GM23248 (cell line): ENCODE measurements around the gene TTLL4. TPM values are rescaled to one million over a fixed set of nuclear protein-coding genes. Genes with fewer than 3 reads are reported as not detected.
"Not testable (repeated sequence)": the region's sequence is repeated elsewhere in the genome, so short reads cannot be mapped to it uniquely, and the experiment has no call there.

Experiments
- DNase-seq: peaks from one replicate; pipeline ENCODE4 v3.0.0-alpha.2; 2015
- H2AFZ ChIP-seq: fragments of 200-600 bp; sonication (generic); 2 replicates; pipeline ENCODE4 v1.6.1; 2016; ENCODE audit warnings: antibody characterized with exemption
- H3F3A ChIP-seq: fragments of 200-600 bp; sonication (generic); 2 replicates; pipeline ENCODE4 v1.6.1; 2016; ENCODE audit warnings: mild to moderate bottlenecking, antibody characterized with exemption, mixed run types; ENCODE audit not compliant: insufficient read depth
- H3K27ac ChIP-seq: fragments of 200-600 bp; sonication (generic); 2 replicates; pipeline ENCODE4 v1.5.1; 2016; ENCODE audit warnings: mild to moderate bottlenecking
- H3K27me3 ChIP-seq: fragments of 200-600 bp; sonication (generic); replicated peaks from 2 replicates; pipeline ENCODE4 v1.6.1; 2016; ENCODE audit warnings: mild to moderate bottlenecking; ENCODE audit not compliant: insufficient read depth
- H3K36me3 ChIP-seq: fragments of 200-600 bp; sonication (generic); 2 replicates; pipeline ENCODE4 v1.6.1; 2016; ENCODE audit warnings: low read depth, mild to moderate bottlenecking
- H3K4me1 ChIP-seq: fragments of 200-600 bp; sonication (generic); 2 replicates; pipeline ENCODE4 v1.6.1; 2016; ENCODE audit warnings: mild to moderate bottlenecking; ENCODE audit not compliant: insufficient read depth
- H3K4me2 ChIP-seq: fragments of 200-600 bp; sonication (generic); one replicate; pipeline ENCODE4 v1.6.1; 2016; ENCODE audit warnings: mild to moderate bottlenecking; ENCODE audit not compliant: unreplicated experiment
- H3K4me3 ChIP-seq: fragments of 200-600 bp; sonication (generic); 2 replicates; pipeline ENCODE4 v1.5.1; 2016; ENCODE audit warnings: mild to moderate bottlenecking
- H3K79me2 ChIP-seq: fragments of 200-600 bp; sonication (generic); 2 replicates; pipeline ENCODE4 v1.6.1; 2016; ENCODE audit warnings: mild to moderate bottlenecking; ENCODE audit not compliant: insufficient read depth
- H3K9ac ChIP-seq: fragments of 200-600 bp; sonication (generic); 2 replicates; pipeline ENCODE4 v1.6.1; 2016; ENCODE audit warnings: mild to moderate bottlenecking
- H3K9me2 ChIP-seq: fragments of 200-600 bp; sonication (generic); 2 replicates; pipeline ENCODE4 v1.6.1; 2016; ENCODE audit warnings: mixed run types, mild to moderate bottlenecking, moderate library complexity; ENCODE audit not compliant: insufficient read depth
- H3K9me3 ChIP-seq: fragments of 200-600 bp; sonication (generic); one replicate; pipeline ENCODE4 v1.6.1; 2017; ENCODE audit warnings: low read depth
- H4K20me1 ChIP-seq: fragments of 200-600 bp; sonication (generic); 2 replicates; pipeline ENCODE4 v1.6.0; 2016; ENCODE audit not compliant: insufficient read depth
- EZH2 ChIP-seq: fragments of 200-600 bp; sonication (generic); IDR thresholded peaks from 2 replicates; pipeline ENCODE4 v1.6.1; 2018; ENCODE audit warnings: antibody characterized with exemption, mild to moderate bottlenecking; ENCODE audit not compliant: insufficient read depth, poor library complexity, severe bottlenecking
- EZH2phosphoT487 ChIP-seq: fragments of 200-600 bp; sonication (generic); IDR thresholded peaks from 2 replicates; pipeline ENCODE4 v1.6.1; 2018; ENCODE audit warnings: antibody characterized with exemption, moderate library complexity, mild to moderate bottlenecking, low read depth; ENCODE audit not compliant: insufficient read depth
- WGBS, 2 experiments: methylation state at CpG; one replicate each; pipeline ENCODE4 v1.1.6; 2015 to 2017; ENCODE audit warnings: low lambda C conversion rate in 2 of 2, low coverage in 1 of 2; ENCODE audit errors: missing lambda C conversion rate in 2 of 2; 5-methylcytosine and 5-hydroxymethylcytosine counted together
- in situ Hi-C: fragments of 300-500 bp; cut with MboI; formaldehyde crosslinking; loops from 2 replicates; pipeline ENCODE4 v1.15.0; 2020
- polyA plus RNA-seq: library from polyadenylated mRNA; unstranded; fragments of >200 nt; fragmentation: Nextera tagmentation; extraction: Ambion mirVana; gene quantifications from 2 replicates; pipeline ENCODE4 v1.2.1, GENCODE V29; 2016
- total RNA-seq: library from RNA; depleted of rRNA; stranded (reverse); fragments of >200 nt; shearing (Covaris generic); gene quantifications from 2 replicates; pipeline ENCODE4 v1.2.3, GENCODE V29; 2014

Gene TTLL4
- total and polyA plus RNA-seq, 2 experiments from 2014 or later, result 5.5 to 7.7 TPM

- Histone ChIP-seq H3F3A (no peaks in the 10 kb centered on the region), H3K9ac (no peak overlapping the region), H3K79me2 (no peaks in the 10 kb centered on the region), H2AFZ (no peak overlapping the region), H3K9me3 (no peaks in the 10 kb centered on the region), H3K36me3 (peaks cover 13% of the 10 kb centered on the region; the same call in 1 of the 2 replicates), H3K27ac (no peak overlapping the region), H3K27me3 (no peaks in the 10 kb centered on the region), H3K4me2 (no peak overlapping the region), H4K20me1 (no peaks in the 10 kb centered on the region), H3K4me1 (no peaks in the 10 kb centered on the region), H3K4me3 (no peak overlapping the region), H3K9me2 (no peaks in the 10 kb centered on the region)
- WGBS, 2 experiments, result 61 to 65% methylated on average over 4 of the region's 4 CpGs
- in situ Hi-C loops, result no loop called here
- no peak for TF ChIP-seq EZH2
- TF ChIP-seq EZH2phosphoT487, result no peak
- peak; percentile 54 for DNase-seq
Observed at GRCh38 chr2:218679119-218679518, 31.5 kb upstream of the TTLL4 start.

GRCh38 chr2:218680061-218680460 is 30.6 kb upstream of the TTLL4 start:
- no peak for DNase-seq
- no peaks in the 10 kb centered on the region for H3K79me2 ChIP-seq
- H3K27ac ChIP-seq, result no peak overlapping the region
- no peaks in the 10 kb centered on the region for H4K20me1 ChIP-seq
- H3K4me2 ChIP-seq, result no peak overlapping the region
- WGBS, 2 experiments, result 78% methylated on average over 3 of the region's 3 CpGs
- H3K27me3 ChIP-seq, result no peaks in the 10 kb centered on the region
- H3K9me2 ChIP-seq, result no peaks in the 10 kb centered on the region
- no peaks in the 10 kb centered on the region for H3K9me3 ChIP-seq
- H3K36me3 ChIP-seq, result peaks cover 13% of the 10 kb centered on the region; the same call in 1 of the 2 replicates
- H3F3A ChIP-seq, result no peaks in the 10 kb centered on the region
- in situ Hi-C loops, result no loop called here
- H3K4me3 ChIP-seq, result no peak overlapping the region
- H3K9ac ChIP-seq, result no peak overlapping the region
- no peak for TF ChIP-seq EZH2phosphoT487
- no peak for TF ChIP-seq EZH2
- no peak overlapping the region for H2AFZ ChIP-seq
- no peaks in the 10 kb centered on the region for H3K4me1 ChIP-seq

- Histone ChIP-seq H3K4me1 (peaks cover 12% of the 10 kb centered on the region), H3F3A (peaks cover 34% of the 10 kb centered on the region), H3K36me3 (peaks cover 22% of the 10 kb centered on the region; the same call in 1 of the 2 replicates)
- H3K27me3 ChIP-seq, H3K27ac ChIP-seq, H3K79me2 ChIP-seq, H4K20me1 ChIP-seq, H3K9me3 ChIP-seq, H3K4me2 ChIP-seq, H2AFZ ChIP-seq, H3K4me3 ChIP-seq, H3K9ac ChIP-seq, H3K9me2 ChIP-seq, in situ Hi-C loops: not testable (repeated sequence)
- 22% methylated on average over 5 of the region's 5 CpGs for WGBS, 2 experiments
- DNase-seq, result peak; percentile 92
Observed at GRCh38 chr2:218687400-218688060, 23.1 kb upstream of the TTLL4 start.

GRCh38 chr2:218691234-218691633 is 19.4 kb upstream of the TTLL4 start:
- H3K9me3 ChIP-seq, result no peaks in the 10 kb centered on the region
- H3K36me3 ChIP-seq, result peaks cover 36% of the 10 kb centered on the region; the same call in 1 of the 2 replicates
- H3K4me1 ChIP-seq, result peaks cover 21% of the 10 kb centered on the region
- in situ Hi-C loops, result no loop called here
- peaks cover 33% of the 10 kb centered on the region for H3F3A ChIP-seq
- no peak overlapping the region for H2AFZ ChIP-seq
- no peaks in the 10 kb centered on the region for H3K27me3 ChIP-seq
- H4K20me1 ChIP-seq, result no peaks in the 10 kb centered on the region
- no peaks in the 10 kb centered on the region for H3K79me2 ChIP-seq
- TF ChIP-seq EZH2 (no peak), EZH2phosphoT487 (no peak)
- H3K9me2 ChIP-seq, result no peaks in the 10 kb centered on the region
- peak; percentile 82 for DNase-seq
- no peak overlapping the region for H3K9ac ChIP-seq
- H3K27ac ChIP-seq, result peak overlapping the region; percentile 48
- peak overlapping the region; percentile 24 for H3K4me2 ChIP-seq
- no peak overlapping the region for H3K4me3 ChIP-seq
